Raji (cell line): ENCODE measurements around the gene IFNL2.

Experiments used
- POLR2A ChIP-seq: IDR thresholded peaks from 2 replicates; pipeline ENCODE4 v1.6.1; 2011; ENCODE audit warnings: low read depth, low read length, control low read depth; ENCODE audit not compliant: insufficient read depth

IFNL2 gene

GRCh38 chr19:39248806-39249205 is 19.4 kb upstream of the IFNL2 start, which contains the start of gene IFNL4:
TSS of gene IFNL4 (minus strand) at chr19:39248856.
- TF ChIP-seq POLR2A = no peak

GRCh38 chr19:39251081-39251480 is 17.1 kb upstream of the IFNL2 start:
- no peak for TF ChIP-seq POLR2A

GRCh38 chr19:39251846-39252245 is 16.4 kb upstream of the IFNL2 start:
- no peak for TF ChIP-seq POLR2A

- TF ChIP-seq POLR2A = no peak
Observed at GRCh38 chr19:39252458-39252857, 15.7 kb upstream of the IFNL2 start.

GRCh38 chr19:39253374-39254149 is 14.6 kb upstream of the IFNL2 start:
- TF ChIP-seq POLR2A = no peak

- TF ChIP-seq POLR2A = no peak
Observed at GRCh38 chr19:39254531-39255345, 13.5 kb upstream of the IFNL2 start.

- no peak for TF ChIP-seq POLR2A
Observed at GRCh38 chr19:39257227-39257626, 11.0 kb upstream of the IFNL2 start.

GRCh38 chr19:39261704-39262103 is 6.5 kb upstream of the IFNL2 start:
- no peak for TF ChIP-seq POLR2A

- no peak for TF ChIP-seq POLR2A
Observed at GRCh38 chr19:39262496-39262895, 5.7 kb upstream of the IFNL2 start.

GRCh38 chr19:39263912-39264305 is 4.3 kb upstream of the IFNL2 start:
- TF ChIP-seq POLR2A = no peak

- no peak for TF ChIP-seq POLR2A
Observed at GRCh38 chr19:39264306-39265290, 3.6 kb upstream of the IFNL2 start.

GRCh38 chr19:39265321-39265916 is 2.8 kb upstream of the IFNL2 start:
- no peak for TF ChIP-seq POLR2A

- TF ChIP-seq POLR2A = no peak
Observed at GRCh38 chr19:39270036-39270871, 2.1 kb downstream of the IFNL2 start.

- TF ChIP-seq POLR2A = no peak
Observed at GRCh38 chr19:39275578-39275977, 7.4 kb downstream of the IFNL2 start.
